Neural progenitor cell (in vitro differentiated cells): ENCODE measurements around the gene NFS1. TPM values are rescaled to one million over a fixed set of nuclear protein-coding genes. Genes with fewer than 3 reads are reported as not detected.

Experiments
- DNase-seq: peaks from one replicate; pipeline ENCODE4 v3.0.0-alpha.2; 2016; ENCODE audit warnings: low spot score
- H2AFZ ChIP-seq: fragments of 200-600 bp; sonication (generic); replicated peaks from 2 replicates; pipeline ENCODE4 v1.6.1; 2016; ENCODE audit warnings: antibody characterized with exemption
- H3F3A ChIP-seq: fragments of 200-600 bp; sonication (generic); 2 replicates; pipeline ENCODE4 v1.6.1; 2016; ENCODE audit warnings: antibody characterized with exemption, low read depth
- H3K27ac ChIP-seq: fragments of 200-600 bp; sonication (generic); 2 replicates; pipeline ENCODE4 v1.5.1; 2016; ENCODE audit warnings: mild to moderate bottlenecking
- H3K27me3 ChIP-seq: fragments of 200-600 bp; sonication (generic); 2 replicates; pipeline ENCODE4 v1.6.1; 2016; ENCODE audit warnings: mild to moderate bottlenecking, moderate library complexity
- H3K36me3 ChIP-seq: fragments of 200-600 bp; sonication (generic); 2 replicates; pipeline ENCODE4 v1.5.1; 2016
- H3K4me1 ChIP-seq: fragments of 200-600 bp; sonication (generic); 2 replicates; pipeline ENCODE4 v1.6.1; 2016; ENCODE audit warnings: mixed run types
- H3K4me2 ChIP-seq: fragments of 200-600 bp; sonication (generic); 2 replicates; pipeline ENCODE4 v1.6.1; 2016
- H3K4me3 ChIP-seq: fragments of 200-600 bp; sonication (generic); 2 replicates; pipeline ENCODE4 v1.5.1; 2016
- H3K79me2 ChIP-seq: fragments of 200-600 bp; sonication (generic); 2 replicates; pipeline ENCODE4 v1.6.1; 2016; ENCODE audit warnings: low read depth
- H3K9ac ChIP-seq: fragments of 200-600 bp; sonication (generic); 2 replicates; pipeline ENCODE4 v1.6.1; 2016
- H3K9me3 ChIP-seq: fragments of 200-600 bp; sonication (generic); 2 replicates; pipeline ENCODE4 v1.5.1; 2016; ENCODE audit warnings: low read depth
- H4K20me1 ChIP-seq: fragments of 200-600 bp; sonication (generic); 2 replicates; pipeline ENCODE4 v1.6.1; 2016; ENCODE audit warnings: low read depth
- H3K27ac Mint-ChIP-seq: 3 replicates; pipeline ENCODE4 v1.8.0; 2021; ENCODE audit warnings: mixed read lengths
- H3K27me3 Mint-ChIP-seq: 2 replicates; pipeline ENCODE4 v1.8.0; 2022; ENCODE audit warnings: low read depth, mild to moderate bottlenecking, inconsistent platforms, moderate library complexity, mixed read lengths; ENCODE audit not compliant: insufficient read depth
- H3K36me3 Mint-ChIP-seq: 3 replicates; pipeline ENCODE4 v1.8.0; 2021; ENCODE audit warnings: mixed read lengths
- H3K4me1 Mint-ChIP-seq: 3 replicates; pipeline ENCODE4 v1.8.0; 2021; ENCODE audit warnings: mixed read lengths
- H3K4me3 Mint-ChIP-seq: 3 replicates; pipeline ENCODE4 v1.8.0; 2021; ENCODE audit warnings: mild to moderate bottlenecking, moderate library complexity, mixed read lengths
- H3K9me3 Mint-ChIP-seq: 3 replicates; pipeline ENCODE4 v1.8.0; 2020; ENCODE audit warnings: mixed read lengths
- EZH2 ChIP-seq: fragments of 200-600 bp; sonication (generic); IDR thresholded peaks from 2 replicates; pipeline ENCODE4 v1.6.1; 2017; ENCODE audit warnings: antibody characterized with exemption, mild to moderate bottlenecking, moderate library complexity
- EZH2phosphoT487 ChIP-seq: fragments of 200-600 bp; sonication (generic); IDR thresholded peaks from 2 replicates; pipeline ENCODE4 v1.6.1; 2017; ENCODE audit warnings: antibody characterized with exemption
- total RNA-seq: library from RNA; depleted of rRNA; stranded (reverse); fragments of >200 nt; gene quantifications from 2 replicates; pipeline ENCODE4 v1.2.3, GENCODE V29; 2015; ENCODE audit warnings: low replicate concordance
- TF ChIP-seq, protein P1 (sequence below): fragments of 200-600 bp; sonication (generic); IDR thresholded peaks from 2 replicates; pipeline ENCODE4 v1.5.1; 2017; ENCODE audit warnings: antibody characterized with exemption, mild to moderate bottlenecking

Gene NFS1
- total RNA-seq, 1 donor from 2014 or later, result 21.7 TPM

DNA sequence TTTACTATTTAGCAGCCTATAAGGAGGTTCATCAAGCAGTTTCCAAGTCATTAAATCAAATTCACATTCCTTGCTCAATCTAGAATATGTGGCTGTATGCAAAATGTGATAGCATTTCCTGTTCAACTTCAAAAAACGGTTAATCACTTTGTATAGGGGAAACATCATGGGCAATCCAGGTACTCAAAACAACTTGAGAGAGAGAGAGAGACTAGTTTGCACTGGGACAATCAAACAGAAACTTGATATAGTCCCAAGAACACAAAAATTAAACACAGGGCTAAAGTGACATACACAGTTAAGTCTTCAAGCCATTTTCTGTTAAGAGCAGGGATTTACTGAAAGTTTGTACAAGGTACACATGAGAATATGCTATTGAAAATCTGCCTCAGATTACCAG is 41.9 kb downstream of the NFS1 start:
- Histone ChIP-seq H3K79me2 (peaks cover 100% of the 10 kb centered on the region), H3K4me3 (no peak overlapping the region), H3K27me3 (no peaks in the 10 kb centered on the region), H3F3A (no peaks in the 10 kb centered on the region), H3K9me3 (no peaks in the 10 kb centered on the region), H3K36me3 (peaks cover 13% of the 10 kb centered on the region), H3K27ac (no peak overlapping the region), H3K4me2 (no peak overlapping the region), H2AFZ (no peak overlapping the region), H3K9ac (no peak overlapping the region), H3K4me1 (peaks cover 15% of the 10 kb centered on the region), H4K20me1 (peaks cover 100% of the 10 kb centered on the region)
- H3K27me3 Mint-ChIP-seq, result no peaks in the 10 kb centered on the region
- peaks cover 34% of the 10 kb centered on the region for H3K36me3 Mint-ChIP-seq
- DNase-seq, result no peak
- H3K4me3 Mint-ChIP-seq, result no peak overlapping the region
- TF ChIP-seq, protein P1, sequence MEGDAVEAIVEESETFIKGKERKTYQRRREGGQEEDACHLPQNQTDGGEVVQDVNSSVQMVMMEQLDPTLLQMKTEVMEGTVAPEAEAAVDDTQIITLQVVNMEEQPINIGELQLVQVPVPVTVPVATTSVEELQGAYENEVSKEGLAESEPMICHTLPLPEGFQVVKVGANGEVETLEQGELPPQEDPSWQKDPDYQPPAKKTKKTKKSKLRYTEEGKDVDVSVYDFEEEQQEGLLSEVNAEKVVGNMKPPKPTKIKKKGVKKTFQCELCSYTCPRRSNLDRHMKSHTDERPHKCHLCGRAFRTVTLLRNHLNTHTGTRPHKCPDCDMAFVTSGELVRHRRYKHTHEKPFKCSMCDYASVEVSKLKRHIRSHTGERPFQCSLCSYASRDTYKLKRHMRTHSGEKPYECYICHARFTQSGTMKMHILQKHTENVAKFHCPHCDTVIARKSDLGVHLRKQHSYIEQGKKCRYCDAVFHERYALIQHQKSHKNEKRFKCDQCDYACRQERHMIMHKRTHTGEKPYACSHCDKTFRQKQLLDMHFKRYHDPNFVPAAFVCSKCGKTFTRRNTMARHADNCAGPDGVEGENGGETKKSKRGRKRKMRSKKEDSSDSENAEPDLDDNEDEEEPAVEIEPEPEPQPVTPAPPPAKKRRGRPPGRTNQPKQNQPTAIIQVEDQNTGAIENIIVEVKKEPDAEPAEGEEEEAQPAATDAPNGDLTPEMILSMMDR, result no peak
- TF ChIP-seq EZH2 (no peak), EZH2phosphoT487 (no peak)
- H3K9me3 Mint-ChIP-seq, result peaks cover 21% of the 10 kb centered on the region
- peaks cover 10% of the 10 kb centered on the region for H3K4me1 Mint-ChIP-seq
- no peak overlapping the region for H3K27ac Mint-ChIP-seq

DNA sequence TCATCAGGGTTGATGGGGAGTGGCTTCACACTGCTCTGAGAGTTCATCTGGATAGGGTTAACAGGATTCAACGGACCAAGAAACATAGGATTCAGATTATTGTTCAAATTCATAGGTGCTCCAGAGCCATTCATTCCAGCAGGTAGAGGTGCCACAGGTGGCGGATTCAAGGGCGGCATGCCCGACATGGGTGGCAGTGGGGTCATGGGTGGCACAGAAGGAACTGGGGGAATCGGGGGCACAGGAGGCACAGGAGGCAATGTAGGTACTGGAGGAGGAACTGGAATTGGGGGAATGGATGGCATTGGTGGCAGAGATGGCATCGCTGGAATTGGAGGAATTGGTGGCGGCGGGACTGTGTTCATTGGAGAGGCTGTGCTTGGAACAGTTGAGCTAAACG is 44.7 kb downstream of the NFS1 start:
- H3K4me1 ChIP-seq, result no peaks in the 10 kb centered on the region
- H3K27ac Mint-ChIP-seq, result no peak overlapping the region
- no peaks in the 10 kb centered on the region for H3K27me3 ChIP-seq
- H3K9me3 ChIP-seq, result no peaks in the 10 kb centered on the region
- no peak overlapping the region for H3K4me3 Mint-ChIP-seq
- H3K9ac ChIP-seq, result no peak overlapping the region
- H3K36me3 Mint-ChIP-seq, result peaks cover 36% of the 10 kb centered on the region
- DNase-seq, result no peak
- H3K79me2 ChIP-seq, result peaks cover 100% of the 10 kb centered on the region
- no peaks in the 10 kb centered on the region for H3K4me1 Mint-ChIP-seq
- no peaks in the 10 kb centered on the region for H3K27me3 Mint-ChIP-seq
- no peak overlapping the region for H3K4me2 ChIP-seq
- H3K9me3 Mint-ChIP-seq, result peaks cover 13% of the 10 kb centered on the region
- no peak overlapping the region for H3K27ac ChIP-seq
- H4K20me1 ChIP-seq, result peaks cover 100% of the 10 kb centered on the region
- TF ChIP-seq, protein P1, result no peak
- TF ChIP-seq EZH2, result no peak
- no peak for TF ChIP-seq EZH2phosphoT487
- H3K36me3 ChIP-seq, result peaks cover 23% of the 10 kb centered on the region
- no peak overlapping the region for H2AFZ ChIP-seq
- H3F3A ChIP-seq, result peaks cover 8% of the 10 kb centered on the region
- no peak overlapping the region for H3K4me3 ChIP-seq

DNA sequence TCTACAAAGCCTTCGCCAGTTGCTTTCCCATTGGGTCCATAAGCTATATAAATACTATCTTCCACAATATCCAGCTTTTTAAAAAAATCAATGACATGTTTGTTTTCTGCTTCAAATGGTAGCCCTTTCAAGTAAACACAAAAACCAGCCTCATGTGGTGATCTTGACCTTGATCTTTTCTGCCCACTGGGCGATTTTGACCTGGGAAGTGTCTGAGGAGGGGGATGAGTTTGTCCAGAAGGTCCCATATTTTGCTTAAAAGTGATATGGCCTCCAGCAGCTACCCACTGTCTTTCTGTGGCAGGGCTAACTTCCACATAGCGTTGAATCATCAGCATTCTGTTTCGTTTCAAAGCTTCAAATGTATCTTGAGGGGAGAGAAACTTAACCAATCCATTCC is 45.3 kb downstream of the NFS1 start:
- Histone ChIP-seq H3K9ac (no peak overlapping the region), H3K27me3 (no peaks in the 10 kb centered on the region), H3K79me2 (peaks cover 100% of the 10 kb centered on the region), H3K36me3 (peaks cover 26% of the 10 kb centered on the region), H3K4me1 (no peaks in the 10 kb centered on the region), H3K4me2 (no peak overlapping the region), H2AFZ (no peak overlapping the region), H4K20me1 (peaks cover 100% of the 10 kb centered on the region), H3K27ac (no peak overlapping the region), H3K9me3 (no peaks in the 10 kb centered on the region), H3F3A (peaks cover 10% of the 10 kb centered on the region), H3K4me3 (no peak overlapping the region)
- Mint-ChIP-seq H3K27ac (no peak overlapping the region), H3K9me3 (peaks cover 8% of the 10 kb centered on the region), H3K4me1 (no peaks in the 10 kb centered on the region), H3K4me3 (no peak overlapping the region), H3K36me3 (peaks cover 38% of the 10 kb centered on the region), H3K27me3 (no peaks in the 10 kb centered on the region)
- no peak for DNase-seq
- TF ChIP-seq EZH2phosphoT487 (no peak), EZH2 (no peak)
- TF ChIP-seq, protein P1, result no peak

DNA sequence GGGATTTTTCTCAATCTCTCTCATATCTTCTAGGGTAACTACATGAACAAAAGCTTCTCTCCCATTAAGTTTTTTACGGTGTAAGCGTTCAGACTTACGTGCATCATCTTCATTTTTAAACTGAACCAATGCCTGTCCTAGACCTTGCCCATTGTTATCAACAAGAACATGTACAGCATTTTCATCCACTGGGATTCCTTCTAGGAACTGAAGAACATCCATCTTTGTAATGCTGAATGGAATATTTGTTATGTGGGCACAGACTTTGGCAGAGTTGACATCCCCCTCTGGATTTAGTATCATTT is 45.8 kb downstream of the NFS1 start:
- no peaks in the 10 kb centered on the region for H3K27me3 ChIP-seq
- peaks cover 28% of the 10 kb centered on the region for H3K36me3 ChIP-seq
- no peaks in the 10 kb centered on the region for H3K4me1 Mint-ChIP-seq

More for the DNA sequence above, 45.8 kb downstream of the NFS1 start:
- Histone ChIP-seq H3K79me2 (peaks cover 100% of the 10 kb centered on the region), H3K4me2 (no peak overlapping the region), H3K4me1 (no peaks in the 10 kb centered on the region), H3K9me3 (no peaks in the 10 kb centered on the region), H3F3A (peaks cover 15% of the 10 kb centered on the region), H3K27ac (no peak overlapping the region), H3K9ac (no peak overlapping the region), H2AFZ (no peak overlapping the region), H3K4me3 (no peak overlapping the region), H4K20me1 (peaks cover 100% of the 10 kb centered on the region)
- TF ChIP-seq EZH2phosphoT487 (no peak), EZH2 (no peak)
- TF ChIP-seq, protein P1, result no peak
- H3K4me3 Mint-ChIP-seq, result no peak overlapping the region
- peaks cover 6% of the 10 kb centered on the region for H3K9me3 Mint-ChIP-seq
- DNase-seq, result no peak
- H3K27ac Mint-ChIP-seq, result no peak overlapping the region
- H3K36me3 Mint-ChIP-seq, result peaks cover 40% of the 10 kb centered on the region
- H3K27me3 Mint-ChIP-seq, result no peaks in the 10 kb centered on the region
